ENCODE results near the gene NDUFV1.

- no peak for TF ChIP-seq CTCF (conservative IDR thresholded peaks at IDR 0.05; ENCODE audit: low read depth, low read length)
- TF ChIP-seq EZH2 (IDR thresholded peaks at IDR 0.05; ENCODE audit: borderline replicate concordance, low read depth, low read length, poor library complexity, severe bottlenecking), result no peak
Observed at GRCh38 chr11:67641338-67642172, 34.8 kb downstream of the NDUFV1 start.

Data from A673 (cell line).